Transverse colon (tissue), 4 donors: ENCODE data around the gene RAPH1. TPM values are rescaled to one million over a fixed set of nuclear protein-coding genes. Genes with fewer than 3 reads are reported as not detected.

Source experiments
- DNase-seq: peaks from one replicate; pipeline ENCODE4 v3.0.0-alpha.2; 2019
- H3K27ac ChIP-seq, 4 donors: fragments of 200-600 bp; sonication (generic); 2 replicates each; pipeline ENCODE4 v1.5.1; 2016 to 2018; ENCODE audit warnings: inconsistent platforms in 4 of 4
- H3K27me3 ChIP-seq: fragments of 200-600 bp; sonication (generic); 2 replicates; pipeline ENCODE4 v1.5.1; 2017; ENCODE audit warnings: inconsistent platforms
- H3K36me3 ChIP-seq, 4 donors: fragments of 200-600 bp; sonication (generic); 2 replicates each; pipeline ENCODE4 v1.5.1; 2017 to 2019; ENCODE audit warnings: inconsistent platforms in 4 of 4
- H3K4me1 ChIP-seq, 4 donors: fragments of 200-600 bp; sonication (generic); 2 replicates each; pipeline ENCODE4 v1.5.1; 2017 to 2020; ENCODE audit warnings: inconsistent platforms in 4 of 4
- H3K4me3 ChIP-seq, 4 donors: fragments of 200-600 bp; sonication (generic); 1 replicate in 1 of 4; 2 replicates in 3 of 4; pipeline versions ENCODE4 v1.5.1 to v1.6.1; 2017 to 2019; ENCODE audit warnings: inconsistent platforms in 4 of 4
- H3K9me3 ChIP-seq, 2 donors: fragments of 200-600 bp; sonication (generic); 2 replicates each; pipeline ENCODE4 v1.5.1; 2017 to 2019; ENCODE audit warnings: inconsistent platforms in 2 of 2
- CTCF ChIP-seq, 5 experiments: fragments of 200-600 bp in 3 of 5; fragments of 450-650 bp in 2 of 5; sonication (generic) in 3 of 5; IDR thresholded peaks; 1 replicate in 2 of 5; 2 replicates in 3 of 5; pipeline ENCODE4 v1.5.1; 2016 to 2017; ENCODE audit warnings: antibody characterized with exemption in 5 of 5, inconsistent platforms in 3 of 5, mild to moderate bottlenecking in 2 of 5, moderate library complexity in 1 of 5
- EP300 ChIP-seq: sonication (generic); formaldehyde crosslinking; IDR thresholded peaks from one replicate; pipeline ENCODE4 v1.6.1; 2017; ENCODE audit warnings: antibody characterized with exemption, low read depth
- POLR2A ChIP-seq: fragments of 450-650 bp; IDR thresholded peaks from one replicate; pipeline ENCODE4 v1.6.1; 2016; ENCODE audit warnings: antibody characterized with exemption, mild to moderate bottlenecking, moderate library complexity
- POLR2AphosphoS5 ChIP-seq, 3 donors: sonication (generic); formaldehyde crosslinking; IDR thresholded peaks; one replicate each; pipeline ENCODE4 v1.6.1; 2016; ENCODE audit warnings: antibody characterized with exemption in 3 of 3
- WGBS, 2 donors: methylation state at CpG; one replicate each; pipeline ENCODE4 v1.1.5; 2018; ENCODE audit warnings: low coverage in 1 of 2; 5-methylcytosine and 5-hydroxymethylcytosine counted together
- in situ Hi-C, 4 donors: fragments of 200-750 bp; cut with MboI; loops; one replicate each; pipeline versions ENCODE4 v1.15.0 to v1.15.1; 2017; ENCODE audit warnings: low sequenced_read_pairs in 3 of 4, low pct_ligation_motif_present in 1 of 4, low pct_unique_long_range_greater_than_20kb in 1 of 4
- intact Hi-C: fragments of 100-400 bp; cut with DNase I; formaldehyde crosslinking; loops from one replicate; pipeline ENCODE4 v1.15.1; 2023; ENCODE audit warnings: low total_unique reads
- total RNA-seq, 4 donors: library from RNA; depleted of rRNA; stranded (reverse); fragments of >200 nt; gene quantifications; one replicate each; pipeline ENCODE4 v1.1.0, GENCODE V29; 2016

The RAPH1 gene
- total RNA-seq, 4 donors from 2014 or later, result 36.0 to 160 (median 41.8) TPM

GRCh38 chr2:203566161-203566560 lies 31.1 kb upstream of the RAPH1 start:
- Histone ChIP-seq H3K4me3 (no peak overlapping the region), H3K27me3 (no peaks in the 10 kb centered on the region), H3K4me1 (peaks cover 0 to 11% (median 0%) of the 10 kb centered on the region in 4 donors), H3K27ac (no peak overlapping the region), H3K36me3 (no peaks in the 10 kb centered on the region), H3K9me3 (no peaks in the 10 kb centered on the region)
- no peak for DNase-seq
- in situ Hi-C loops, result no loop called here
- intact Hi-C loops, result no loop called here
- 64 to 86% methylated on average over 4 of the region's 4 CpGs for WGBS, 2 donors
- TF ChIP-seq POLR2A, result no peak
- no peak for TF ChIP-seq CTCF (IDR thresholded peaks at IDR 0.05)
- no peak for TF ChIP-seq POLR2AphosphoS5 (IDR thresholded peaks at IDR 0.05)
- TF ChIP-seq EP300, result no peak

DNA sequence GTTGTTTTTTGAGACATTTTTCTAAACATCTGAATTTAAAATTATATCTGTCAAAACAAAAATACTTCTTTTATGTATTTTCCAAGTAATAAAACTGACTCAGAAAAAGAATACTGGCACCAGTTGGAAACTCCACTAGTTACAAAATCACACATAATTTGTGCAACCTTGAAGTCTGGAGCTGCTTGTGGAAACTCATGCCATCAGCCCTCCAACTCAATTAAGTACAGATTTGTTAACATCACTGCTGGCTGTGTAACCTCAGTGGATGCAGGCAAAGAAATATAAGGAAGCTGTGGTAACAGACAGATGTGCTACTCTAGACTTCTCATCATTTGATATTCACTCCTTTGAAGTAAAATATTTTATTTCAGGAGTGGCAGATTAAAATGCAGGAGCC lies 30.0 kb upstream of the RAPH1 start:
- TF ChIP-seq CTCF (IDR thresholded peaks at IDR 0.05) (no peak), POLR2AphosphoS5 (IDR thresholded peaks at IDR 0.05) (no peak), POLR2A (no peak)
- Histone ChIP-seq H3K4me3 (no peak overlapping the region), H3K4me1 (peaks cover 0 to 11% (median 0%) of the 10 kb centered on the region in 4 donors), H3K27ac (no peak overlapping the region), H3K27me3 (no peaks in the 10 kb centered on the region), H3K9me3 (no peaks in the 10 kb centered on the region), H3K36me3 (no peaks in the 10 kb centered on the region)
- in situ Hi-C loops, result no loop called here
- DNase-seq, result no peak
- intact Hi-C loops, result no loop called here

DNA sequence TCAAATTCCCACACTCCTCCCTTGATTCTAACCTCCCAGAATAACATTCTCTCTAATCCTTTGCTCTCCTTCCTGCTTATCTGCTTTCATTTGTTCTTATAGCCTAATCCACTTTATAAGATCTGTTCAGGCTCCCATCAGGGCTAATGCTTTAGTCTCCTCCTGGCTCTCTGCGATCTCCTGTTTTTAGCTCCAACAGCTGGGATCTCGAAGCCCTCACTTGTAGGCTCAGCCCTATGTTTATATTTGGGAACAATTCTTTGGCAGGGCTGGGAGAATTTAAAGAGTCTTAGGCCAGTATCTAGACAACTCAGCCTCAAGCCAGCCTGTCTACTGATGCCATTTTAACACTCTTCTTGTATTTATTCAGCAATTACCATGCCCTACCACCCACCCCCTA lies 27.2 kb upstream of the RAPH1 start:
- no peak for DNase-seq
- H3K4me3 ChIP-seq, result no peak overlapping the region
- no peaks in the 10 kb centered on the region for H3K9me3 ChIP-seq
- peaks cover 0 to 11% (median 0%) of the 10 kb centered on the region in 4 donors for H3K4me1 ChIP-seq
- in situ Hi-C loops, result no loop called here
- H3K36me3 ChIP-seq, result no peaks in the 10 kb centered on the region
- H3K27ac ChIP-seq, result no peak overlapping the region
- TF ChIP-seq EP300 (no peak), CTCF (IDR thresholded peaks at IDR 0.05) (no peak), POLR2A (no peak)
- 37 to 58% methylated on average over 2 of the region's 2 CpGs for WGBS, 2 donors
- intact Hi-C loops, result no loop called here
- no peaks in the 10 kb centered on the region for H3K27me3 ChIP-seq

DNA sequence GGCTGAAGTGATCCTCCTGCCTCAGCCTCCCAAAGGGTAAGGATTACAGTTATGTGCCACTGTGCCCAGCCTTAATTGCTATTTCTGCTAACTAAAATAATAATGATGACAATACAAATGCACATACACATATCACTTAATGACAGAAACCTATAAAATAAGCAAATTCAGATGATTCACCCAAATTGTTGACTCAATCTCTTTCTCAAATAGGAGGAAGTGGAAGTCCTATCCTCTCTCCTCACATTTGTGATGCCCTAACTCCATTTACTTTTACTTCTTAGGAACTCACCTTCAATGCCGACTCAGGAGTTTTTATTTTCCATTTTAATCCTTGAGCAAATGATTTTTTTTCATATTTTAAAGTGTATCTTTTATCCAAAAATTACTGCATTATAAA lies 24.5 kb upstream of the RAPH1 start:
- TF ChIP-seq EP300 (no peak), POLR2A (no peak), POLR2AphosphoS5 (IDR thresholded peaks at IDR 0.05) (no peak), CTCF (IDR thresholded peaks at IDR 0.05) (no peak)
- intact Hi-C loops, result no loop called here
- peaks cover 0 to 11% (median 0%) of the 10 kb centered on the region in 4 donors for H3K4me1 ChIP-seq
- no peaks in the 10 kb centered on the region for H3K9me3 ChIP-seq
- DNase-seq, result no peak
- no peaks in the 10 kb centered on the region for H3K27me3 ChIP-seq
- H3K27ac ChIP-seq, result no peak overlapping the region
- H3K36me3 ChIP-seq, result no peaks in the 10 kb centered on the region
- in situ Hi-C loops, result no loop called here
- no peak overlapping the region for H3K4me3 ChIP-seq
- 40 to 83% methylated on average over 1 of the region's 1 CpG for WGBS, 2 donors
